OCI-LY3 (cell line): ENCODE results near the gene TMEM214.

Experiments used
- CTCF ChIP-seq: fragments of 200-600, 300-600 bp; sonication (generic); IDR thresholded peaks from 2 replicates; pipeline ENCODE4 v1.5.1; 2014; ENCODE audit warnings: antibody characterized with exemption, low read length, low read depth
- EZH2phosphoT487 ChIP-seq: fragments of 200-600 bp; shearing (Covaris generic); IDR thresholded peaks from 2 replicates; pipeline ENCODE4 v1.6.1; 2018; ENCODE audit warnings: antibody characterized with exemption, mixed run types, low read depth

- TF ChIP-seq CTCF (no peak), EZH2phosphoT487 (no peak)
These were observed 47.0 kb upstream of the TMEM214 start for GRCh38 chr2:26985807-26986206.
